ENCODE results near the gene SLC41A1. TPM values are rescaled to one million over a fixed set of nuclear protein-coding genes. Genes with fewer than 3 reads are reported as not detected.

Gene SLC41A1
- total and polyA plus RNA-seq, 9 of the 15 experiments (the other 6 are each of a cell fraction or from before 2014, with no cell fraction given), result 4.1 to 29.3 (median 11.4) TPM

GRCh38 chr1:205791568-205792180, 21.3 kb downstream of the SLC41A1 start (continued):
- TF ChIP-seq MLX (CRISPR knock-in tag; conservative IDR thresholded peaks at IDR 0.05) (no peak), NCOA1 (IDR thresholded peaks at IDR 0.05; ENCODE audit: low read depth) (no peak), HDAC1 (IDR thresholded peaks at IDR 0.05) (no peak), ETS1 (conservative IDR thresholded peaks at IDR 0.05; ENCODE audit: control insufficient read depth, low read depth, low read length) (no peak), RREB1 (CRISPR knock-in tag; IDR thresholded peaks at IDR 0.05) (peak; percentile 45; the same call in 1 of the 2 replicates), NR2C1 (IDR thresholded peaks at IDR 0.05) (no peak), NR2C1 (tag; IDR thresholded peaks at IDR 0.05) (no peak), GTF2B (IDR thresholded peaks at IDR 0.05; ENCODE audit: extremely low read depth, insufficient read length) (no peak), HSF4 (CRISPR knock-in tag; IDR thresholded peaks at IDR 0.05; ENCODE audit: borderline replicate concordance) (no peak), DEAF1 (CRISPR knock-in tag; IDR thresholded peaks at IDR 0.05) (peak; percentile 95), SRSF7 (optimal IDR thresholded peaks at IDR 0.05; ENCODE audit: low read depth, low read length) (no peak), ZFP1 (CRISPR knock-in tag; IDR thresholded peaks at IDR 0.05) (no peak), PURB (CRISPR knock-in tag; IDR thresholded peaks at IDR 0.05; ENCODE audit: low read depth) (no peak), ZNF445 (CRISPR knock-in tag; IDR thresholded peaks at IDR 0.05; ENCODE audit: low read depth) (no peak), EHMT2 (IDR thresholded peaks at IDR 0.05) (no peak), HBP1 (CRISPR knock-in tag; IDR thresholded peaks at IDR 0.05) (no peak)

Data from K562 (cell line).